Right atrium auricular region (tissue), 2 donors: ENCODE measurements around the gene CCDC192. TPM values are rescaled to one million over a fixed set of nuclear protein-coding genes. Genes with fewer than 3 reads are reported as not detected.

Source experiments
- DNase-seq: peaks from one replicate; pipeline ENCODE4 v3.0.0-alpha.2; 2019; ENCODE audit warnings: low spot score
- H3K27ac ChIP-seq, 2 donors: fragments of 200-600 bp; sonication (generic); 1 replicate in 1 of 2; 2 replicates in 1 of 2; pipeline ENCODE4 v1.5.1; 2016 to 2019
- H3K27me3 ChIP-seq, 2 donors: fragments of 200-600 bp; sonication (generic); one replicate each; pipeline versions ENCODE4 v1.5.1 to v1.6.0; 2017 to 2019
- H3K36me3 ChIP-seq: fragments of 200-600 bp; sonication (generic); one replicate; pipeline ENCODE4 v1.5.1; 2016
- H3K4me1 ChIP-seq, 2 donors: fragments of 200-600 bp; sonication (generic); one replicate each; pipeline versions ENCODE4 v1.5.1 to v1.6.0; 2017 to 2019
- H3K4me3 ChIP-seq, 2 donors: fragments of 200-600 bp; sonication (generic); 1 replicate in 1 of 2; 2 replicates in 1 of 2; pipeline ENCODE4 v1.5.1; 2017 to 2019; ENCODE audit warnings: mild to moderate bottlenecking in 1 of 2, moderate library complexity in 1 of 2
- H3K9me3 ChIP-seq, 2 donors: fragments of 200-600 bp; sonication (generic); one replicate each; pipeline ENCODE4 v1.5.1; 2019
- total RNA-seq, 2 donors: library from RNA; depleted of rRNA; stranded (reverse); fragments of >200 nt; gene quantifications; one replicate each; pipeline ENCODE4 v1.1.0, GENCODE V29; 2016
- TF ChIP-seq, protein P1 (sequence below), 2 donors: fragments of 200-600 bp; sonication (generic); IDR thresholded peaks; one replicate each; pipeline ENCODE4 v1.5.1; 2019; ENCODE audit warnings: antibody characterized with exemption in 2 of 2

Gene CCDC192
- total RNA-seq, 2 donors from 2014 or later: not detected

DNA sequence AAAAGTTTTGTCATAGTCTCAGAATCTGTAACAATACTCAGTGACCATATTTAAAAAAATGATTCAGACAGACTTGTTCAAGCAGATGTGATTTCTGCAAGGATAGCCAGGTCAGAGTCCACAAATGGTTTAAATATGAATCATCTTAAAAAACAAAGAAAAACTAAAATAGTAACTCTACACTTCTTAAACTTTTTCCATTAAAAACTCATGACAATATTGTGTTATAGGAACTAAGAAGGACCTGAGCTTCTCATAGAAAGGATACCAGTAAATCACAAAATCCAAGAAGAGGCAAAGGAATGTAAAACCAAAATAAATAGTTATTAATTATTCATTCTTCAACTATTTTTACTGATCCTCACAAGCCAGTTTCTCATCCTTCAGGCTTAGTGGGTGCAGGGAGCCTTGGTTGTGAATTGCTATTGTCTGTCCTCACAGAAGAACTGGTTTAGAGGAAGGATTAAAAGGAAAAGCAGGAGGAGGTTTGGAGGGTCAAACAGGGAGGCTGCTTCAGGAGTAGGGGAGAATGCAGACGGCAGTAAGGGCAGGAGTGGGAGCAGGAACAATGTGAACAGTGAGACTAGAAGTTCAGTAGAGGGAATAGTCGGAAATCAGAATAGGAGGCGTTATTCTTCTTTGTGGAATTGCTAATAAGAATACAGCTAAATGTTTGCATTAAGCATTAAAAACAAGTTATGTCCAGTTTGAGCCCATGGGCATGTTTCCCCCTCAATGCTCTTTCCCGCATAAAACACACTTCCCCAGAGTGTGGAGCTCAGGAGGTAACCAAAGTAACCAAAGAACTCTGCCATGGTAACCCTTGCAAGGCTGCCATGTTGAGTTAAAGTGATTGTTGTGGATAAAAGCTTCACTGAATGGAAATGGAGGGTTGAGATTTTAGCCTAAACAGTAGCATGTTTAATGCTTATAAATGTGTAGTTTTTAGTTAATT, 110.7 kb downstream of the CCDC192 start:
- Histone ChIP-seq H3K4me1 (no peaks in the 10 kb centered on the region), H3K36me3 (no peaks in the 10 kb centered on the region), H3K27ac (no peak overlapping the region), H3K4me3 (no peak overlapping the region), H3K27me3 (no peaks in the 10 kb centered on the region), H3K9me3 (no peaks in the 10 kb centered on the region)
- no peak for DNase-seq
- TF ChIP-seq, protein P1, sequence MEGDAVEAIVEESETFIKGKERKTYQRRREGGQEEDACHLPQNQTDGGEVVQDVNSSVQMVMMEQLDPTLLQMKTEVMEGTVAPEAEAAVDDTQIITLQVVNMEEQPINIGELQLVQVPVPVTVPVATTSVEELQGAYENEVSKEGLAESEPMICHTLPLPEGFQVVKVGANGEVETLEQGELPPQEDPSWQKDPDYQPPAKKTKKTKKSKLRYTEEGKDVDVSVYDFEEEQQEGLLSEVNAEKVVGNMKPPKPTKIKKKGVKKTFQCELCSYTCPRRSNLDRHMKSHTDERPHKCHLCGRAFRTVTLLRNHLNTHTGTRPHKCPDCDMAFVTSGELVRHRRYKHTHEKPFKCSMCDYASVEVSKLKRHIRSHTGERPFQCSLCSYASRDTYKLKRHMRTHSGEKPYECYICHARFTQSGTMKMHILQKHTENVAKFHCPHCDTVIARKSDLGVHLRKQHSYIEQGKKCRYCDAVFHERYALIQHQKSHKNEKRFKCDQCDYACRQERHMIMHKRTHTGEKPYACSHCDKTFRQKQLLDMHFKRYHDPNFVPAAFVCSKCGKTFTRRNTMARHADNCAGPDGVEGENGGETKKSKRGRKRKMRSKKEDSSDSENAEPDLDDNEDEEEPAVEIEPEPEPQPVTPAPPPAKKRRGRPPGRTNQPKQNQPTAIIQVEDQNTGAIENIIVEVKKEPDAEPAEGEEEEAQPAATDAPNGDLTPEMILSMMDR (IDR thresholded peaks at IDR 0.05): no peak

DNA sequence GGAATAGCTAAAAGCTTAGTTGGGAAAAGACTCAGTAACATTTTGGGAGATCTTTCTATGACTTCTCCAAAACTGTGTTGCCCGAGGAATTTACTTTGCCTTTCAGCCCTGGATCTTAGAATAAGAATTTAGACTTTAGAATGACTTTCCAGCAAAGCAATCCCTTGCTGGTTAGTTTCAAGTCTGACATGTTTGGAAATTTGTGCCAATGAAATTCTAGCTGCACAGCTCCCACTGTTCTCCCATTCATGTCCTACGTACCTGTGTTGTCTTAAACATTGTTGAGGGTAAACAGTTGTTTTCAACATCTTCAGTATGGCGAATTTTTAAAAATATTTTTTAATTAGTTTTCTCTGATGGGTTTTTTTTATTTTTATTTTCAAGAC, 111.4 kb downstream of the CCDC192 start:
- no peak overlapping the region for H3K4me3 ChIP-seq
- H3K36me3 ChIP-seq: no peaks in the 10 kb centered on the region
- TF ChIP-seq, protein P1 (IDR thresholded peaks at IDR 0.05): no peak
- no peaks in the 10 kb centered on the region for H3K4me1 ChIP-seq
- no peak overlapping the region for H3K27ac ChIP-seq
- H3K9me3 ChIP-seq: no peaks in the 10 kb centered on the region
- DNase-seq: no peak
- H3K27me3 ChIP-seq: no peaks in the 10 kb centered on the region

GRCh38 chr5:127820910-127821553, 117.8 kb downstream of the CCDC192 start:
- Histone ChIP-seq H3K36me3 (no peaks in the 10 kb centered on the region), H3K4me1 (no peaks in the 10 kb centered on the region), H3K27ac (no peak overlapping the region), H3K4me3 (no peak overlapping the region), H3K9me3 (no peaks in the 10 kb centered on the region), H3K27me3 (no peaks in the 10 kb centered on the region)
- no peak for DNase-seq
- TF ChIP-seq, protein P1 (IDR thresholded peaks at IDR 0.05): no peak

DNA sequence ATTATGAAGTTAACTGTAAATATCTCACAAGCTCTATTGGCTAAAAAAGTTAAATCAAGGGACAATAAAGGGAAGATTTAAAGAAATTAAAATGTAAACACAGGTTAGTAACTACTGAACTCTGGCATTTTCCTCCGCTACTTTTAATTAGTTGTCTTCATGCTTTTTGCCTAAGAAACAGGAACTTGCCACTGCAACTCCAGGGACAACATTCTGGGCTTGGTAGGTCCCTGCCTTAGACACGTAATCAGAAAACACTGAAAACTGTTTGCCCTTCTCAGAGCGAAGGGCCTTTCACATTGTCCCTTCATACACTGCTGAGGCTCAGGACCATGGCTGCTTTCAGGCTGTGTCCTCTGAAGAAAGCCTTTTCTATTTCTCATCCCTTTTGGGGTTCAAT, 118.7 kb downstream of the CCDC192 start:
- DNase-seq: no peak
- TF ChIP-seq, protein P1 (IDR thresholded peaks at IDR 0.05): no peak
- Histone ChIP-seq H3K4me1 (no peaks in the 10 kb centered on the region), H3K9me3 (no peaks in the 10 kb centered on the region), H3K36me3 (no peaks in the 10 kb centered on the region), H3K27me3 (no peaks in the 10 kb centered on the region), H3K4me3 (no peak overlapping the region), H3K27ac (no peak overlapping the region)

DNA sequence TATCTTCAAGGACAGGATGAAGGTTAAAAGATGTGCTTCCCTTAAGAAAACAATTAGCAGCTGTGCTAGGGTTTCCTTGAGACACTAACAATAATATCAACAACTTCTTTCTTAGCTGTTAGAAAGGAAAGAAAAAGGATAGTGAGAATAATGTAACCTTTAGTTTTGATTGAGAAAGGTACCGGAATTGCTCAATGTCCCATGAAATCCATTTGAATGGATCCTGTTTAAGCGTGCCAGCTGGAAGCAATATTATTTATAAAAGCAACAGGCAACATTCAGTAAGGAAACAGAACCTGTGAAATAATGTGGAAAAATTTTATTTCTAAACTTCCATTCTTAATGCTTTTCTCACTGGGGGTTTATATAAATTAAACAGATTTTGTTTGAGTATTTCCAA, 120.9 kb downstream of the CCDC192 start:
- no peak for DNase-seq
- no peaks in the 10 kb centered on the region for H3K9me3 ChIP-seq
- no peaks in the 10 kb centered on the region for H3K4me1 ChIP-seq
- H3K4me3 ChIP-seq: no peak overlapping the region
- H3K36me3 ChIP-seq: no peaks in the 10 kb centered on the region
- TF ChIP-seq, protein P1 (IDR thresholded peaks at IDR 0.05): no peak
- no peak overlapping the region for H3K27ac ChIP-seq
- H3K27me3 ChIP-seq: no peaks in the 10 kb centered on the region
